GM12878 (cell line): ENCODE results near the gene SLAMF9. TPM values are rescaled to one million over a fixed set of nuclear protein-coding genes. Genes with fewer than 3 reads are reported as not detected.

ENCODE experiments used
- polyA plus RNA-seq, 11 experiments: library from polyadenylated mRNA; depleted of rRNA in 4 of 11; unstranded in 6 of 11; stranded (reverse) in 5 of 11; fragments of >200 nt; fragmentation: Nextera tagmentation in 4 of 11; fragmentation: Illumina TruSeq in 1 of 11; extraction: Ambion mirVana in 4 of 11; extraction: Trizol in 1 of 11; gene quantifications; 1 replicate in 1 of 11; 2 replicates in 10 of 11; pipeline versions ENCODE4 v1.2.1 to v1.2.3, GENCODE V29; 2011 to 2016; ENCODE audit warnings: inconsistent platforms in 2 of 11, missing spikeins in 2 of 11, low read depth in 1 of 11
- total RNA-seq, 4 experiments: library from RNA; depleted of rRNA in 3 of 4; stranded (reverse); fragments of >200 nt in 3 of 4; fragmentation: Illumina TruSeq in 1 of 4; extraction: Trizol in 1 of 4; gene quantifications; 2 replicates each; pipeline versions ENCODE4 v1.2.1 to v1.2.3, GENCODE V29; 2013 to 2021

Gene SLAMF9
- total and polyA plus RNA-seq, 10 of the 15 experiments (the other 5 are each of a cell fraction or from before 2014, with no cell fraction given) = not detected

Other genes starting within 250 kb of the SLAMF9 start
Only the 7 nearest of the 15 such genes appear.
- not detected in 2 replicates for gene VSIG8, start 91.6 kb downstream of the SLAMF9 start, total RNA-seq (2014; rRNA removed)
- gene VSIG8, start 91.6 kb downstream of the SLAMF9 start, total RNA-seq (2014; rRNA removed; fragmentation: Illumina TruSeq; extraction: Trizol) = not detected in 2 replicates
- not detected in 2 replicates for gene VSIG8, start 91.6 kb downstream of the SLAMF9 start, total RNA-seq (2021)
- gene VSIG8, start 91.6 kb downstream of the SLAMF9 start, polyA plus RNA-seq (2011; rRNA removed) = not detected in 2 replicates
- not detected in 2 replicates for gene VSIG8, start 91.6 kb downstream of the SLAMF9 start, polyA plus RNA-seq (2014; fragmentation: Illumina TruSeq; extraction: Trizol)
- not detected for gene VSIG8, start 91.6 kb downstream of the SLAMF9 start, polyA plus RNA-seq (2014; fragmentation: Nextera tagmentation; extraction: Ambion mirVana)
- not detected in 2 replicates for gene VSIG8, start 91.6 kb downstream of the SLAMF9 start, polyA plus RNA-seq (2014; rRNA removed)
- gene VSIG8, start 91.6 kb downstream of the SLAMF9 start, polyA plus RNA-seq (2016; fragmentation: Nextera tagmentation; extraction: Ambion mirVana) = not detected
- 0.33 and 0.56 TPM in 2 replicates for gene CFAP45, start 54.1 kb downstream of the SLAMF9 start, total RNA-seq (2014; rRNA removed)
- 0.72 and 0.78 TPM in 2 replicates for gene CFAP45, start 54.1 kb downstream of the SLAMF9 start, total RNA-seq (2014; rRNA removed; fragmentation: Illumina TruSeq; extraction: Trizol)
- gene CFAP45, start 54.1 kb downstream of the SLAMF9 start, total RNA-seq (2021) = 0.64 and 0.93 TPM in 2 replicates
- 0.69 and 1.1 TPM in 2 replicates for gene CFAP45, start 54.1 kb downstream of the SLAMF9 start, polyA plus RNA-seq (2011; rRNA removed)
- 0.73 and 0.89 TPM in 2 replicates for gene CFAP45, start 54.1 kb downstream of the SLAMF9 start, polyA plus RNA-seq (2014; fragmentation: Illumina TruSeq; extraction: Trizol)
- gene CFAP45, start 54.1 kb downstream of the SLAMF9 start, polyA plus RNA-seq (2014; fragmentation: Nextera tagmentation; extraction: Ambion mirVana) = under 1 TPM; 0.43 to 0.46 TPM
- 0.82 and 0.91 TPM in 2 replicates for gene CFAP45, start 54.1 kb downstream of the SLAMF9 start, polyA plus RNA-seq (2014; rRNA removed)
- gene CFAP45, start 54.1 kb downstream of the SLAMF9 start, polyA plus RNA-seq (2016; fragmentation: Nextera tagmentation; extraction: Ambion mirVana) = under 1 TPM; 0.58 to 0.91 TPM
- 345 and 363 TPM in 2 replicates for gene TAGLN2, start 28.7 kb downstream of the SLAMF9 start, total RNA-seq (2014; rRNA removed)
- gene TAGLN2, start 28.7 kb downstream of the SLAMF9 start, total RNA-seq (2014; rRNA removed; fragmentation: Illumina TruSeq; extraction: Trizol) = 152 and 155 TPM in 2 replicates
- 340 and 350 TPM in 2 replicates for gene TAGLN2, start 28.7 kb downstream of the SLAMF9 start, total RNA-seq (2021)
- 198 and 427 TPM in 2 replicates for gene TAGLN2, start 28.7 kb downstream of the SLAMF9 start, polyA plus RNA-seq (2011; rRNA removed)
- 253 and 362 TPM in 2 replicates for gene TAGLN2, start 28.7 kb downstream of the SLAMF9 start, polyA plus RNA-seq (2014; fragmentation: Illumina TruSeq; extraction: Trizol)
- 100 to 1,000 TPM; 216 to 262 TPM for gene TAGLN2, start 28.7 kb downstream of the SLAMF9 start, polyA plus RNA-seq (2014; fragmentation: Nextera tagmentation; extraction: Ambion mirVana)
- 415 and 449 TPM in 2 replicates for gene TAGLN2, start 28.7 kb downstream of the SLAMF9 start, polyA plus RNA-seq (2014; rRNA removed)
- gene TAGLN2, start 28.7 kb downstream of the SLAMF9 start, polyA plus RNA-seq (2016; fragmentation: Nextera tagmentation; extraction: Ambion mirVana) = 100 to 1,000 TPM; 541 to 611 TPM
- gene IGSF9, start 8.6 kb downstream of the SLAMF9 start, total RNA-seq (2014; rRNA removed) = not detected in 2 replicates
- gene IGSF9, start 8.6 kb downstream of the SLAMF9 start, total RNA-seq (2014; rRNA removed; fragmentation: Illumina TruSeq; extraction: Trizol) = not detected in 2 replicates
- not detected in 2 replicates for gene IGSF9, start 8.6 kb downstream of the SLAMF9 start, total RNA-seq (2021)
- not detected in 2 replicates for gene IGSF9, start 8.6 kb downstream of the SLAMF9 start, polyA plus RNA-seq (2011; rRNA removed)
- not detected in 2 replicates for gene IGSF9, start 8.6 kb downstream of the SLAMF9 start, polyA plus RNA-seq (2014; fragmentation: Illumina TruSeq; extraction: Trizol)
- not detected for gene IGSF9, start 8.6 kb downstream of the SLAMF9 start, polyA plus RNA-seq (2014; fragmentation: Nextera tagmentation; extraction: Ambion mirVana)
- gene IGSF9, start 8.6 kb downstream of the SLAMF9 start, polyA plus RNA-seq (2014; rRNA removed) = 0.04 TPM in 1 of 2 replicates, not detected in the other
- under 1 TPM in 1 of 2 experiments, not detected in 1; 0.07 TPM for gene IGSF9, start 8.6 kb downstream of the SLAMF9 start, polyA plus RNA-seq (2016; fragmentation: Nextera tagmentation; extraction: Ambion mirVana)
- gene PIGM, start 77.8 kb upstream of the SLAMF9 start, total RNA-seq (2014; rRNA removed) = 4.6 and 6.0 TPM in 2 replicates
- gene PIGM, start 77.8 kb upstream of the SLAMF9 start, total RNA-seq (2014; rRNA removed; fragmentation: Illumina TruSeq; extraction: Trizol) = 4.4 and 4.5 TPM in 2 replicates
- gene PIGM, start 77.8 kb upstream of the SLAMF9 start, total RNA-seq (2021) = 4.1 and 4.4 TPM in 2 replicates
- gene PIGM, start 77.8 kb upstream of the SLAMF9 start, polyA plus RNA-seq (2011; rRNA removed) = 4.6 and 5.1 TPM in 2 replicates
- 5.6 and 6.1 TPM in 2 replicates for gene PIGM, start 77.8 kb upstream of the SLAMF9 start, polyA plus RNA-seq (2014; fragmentation: Illumina TruSeq; extraction: Trizol)
- gene PIGM, start 77.8 kb upstream of the SLAMF9 start, polyA plus RNA-seq (2014; fragmentation: Nextera tagmentation; extraction: Ambion mirVana) = 1 to 10 TPM; 2.6 to 3.7 TPM
- gene PIGM, start 77.8 kb upstream of the SLAMF9 start, polyA plus RNA-seq (2014; rRNA removed) = 4.2 and 4.6 TPM in 2 replicates
- 1 to 10 TPM; 5.6 to 6.1 TPM for gene PIGM, start 77.8 kb upstream of the SLAMF9 start, polyA plus RNA-seq (2016; fragmentation: Nextera tagmentation; extraction: Ambion mirVana)
- 0.06 and 0.22 TPM in 2 replicates for gene KCNJ10, start 115.9 kb upstream of the SLAMF9 start, total RNA-seq (2014; rRNA removed)
- gene KCNJ10, start 115.9 kb upstream of the SLAMF9 start, total RNA-seq (2014; rRNA removed; fragmentation: Illumina TruSeq; extraction: Trizol) = not detected in 2 replicates
- not detected in 2 replicates for gene KCNJ10, start 115.9 kb upstream of the SLAMF9 start, total RNA-seq (2021)
- 0.09 and 0.11 TPM in 2 replicates for gene KCNJ10, start 115.9 kb upstream of the SLAMF9 start, polyA plus RNA-seq (2011; rRNA removed)
- gene KCNJ10, start 115.9 kb upstream of the SLAMF9 start, polyA plus RNA-seq (2014; fragmentation: Illumina TruSeq; extraction: Trizol) = 0.04 and 0.27 TPM in 2 replicates
- gene KCNJ10, start 115.9 kb upstream of the SLAMF9 start, polyA plus RNA-seq (2014; fragmentation: Nextera tagmentation; extraction: Ambion mirVana) = under 1 TPM; 0.07 to 0.29 TPM
- 0.01 TPM in 1 of 2 replicates, not detected in the other for gene KCNJ10, start 115.9 kb upstream of the SLAMF9 start, polyA plus RNA-seq (2014; rRNA removed)
- under 1 TPM; 0.12 to 0.20 TPM for gene KCNJ10, start 115.9 kb upstream of the SLAMF9 start, polyA plus RNA-seq (2016; fragmentation: Nextera tagmentation; extraction: Ambion mirVana)
- not detected in 2 replicates for gene KCNJ9, start 127.3 kb upstream of the SLAMF9 start, total RNA-seq (2014; rRNA removed)
- not detected in 2 replicates for gene KCNJ9, start 127.3 kb upstream of the SLAMF9 start, total RNA-seq (2014; rRNA removed; fragmentation: Illumina TruSeq; extraction: Trizol)
- not detected in 2 replicates for gene KCNJ9, start 127.3 kb upstream of the SLAMF9 start, total RNA-seq (2021)
- not detected in 2 replicates for gene KCNJ9, start 127.3 kb upstream of the SLAMF9 start, polyA plus RNA-seq (2011; rRNA removed)
- gene KCNJ9, start 127.3 kb upstream of the SLAMF9 start, polyA plus RNA-seq (2014; fragmentation: Illumina TruSeq; extraction: Trizol) = not detected in 2 replicates
- gene KCNJ9, start 127.3 kb upstream of the SLAMF9 start, polyA plus RNA-seq (2014; fragmentation: Nextera tagmentation; extraction: Ambion mirVana) = not detected
- not detected in 2 replicates for gene KCNJ9, start 127.3 kb upstream of the SLAMF9 start, polyA plus RNA-seq (2014; rRNA removed)
- gene KCNJ9, start 127.3 kb upstream of the SLAMF9 start, polyA plus RNA-seq (2016; fragmentation: Nextera tagmentation; extraction: Ambion mirVana) = under 1 TPM in 1 of 2 experiments, not detected in 1; 0.12 TPM